K562 (cell line): ENCODE data around the gene TTC39B. TPM values are rescaled to one million over a fixed set of nuclear protein-coding genes. Genes with fewer than 3 reads are reported as not detected.

Experiments
- ATAC-seq: fragments of 200-7000 bp; cut with Tn5 transposase; 3 replicates; pipeline ENCODE4 v1.9.1; 2020; ENCODE audit warnings: moderate library complexity
- BruUV-seq: library from RNA; stranded (reverse); fragments of 400-500 nt; replicated peaks from 2 replicates; lab custom pipeline; 2021; lab: Mats Ljungman, UMichigan
- CTCF ChIA-PET: fragments of 300-600 bp; formaldehyde crosslinking; extraction: SDS; loops from one replicate; lab custom pipeline; 2021; ENCODE audit warnings: low intra/inter-chr PET ratio; lab: Yijun Ruan, JAX
- POLR2A ChIA-PET: fragments of 300-600, 350-650 bp; sonication (Branson Sonifier 250); formaldehyde crosslinking; extraction: SDS; loops from one replicate; lab custom pipeline; 2021; ENCODE audit warnings: antibody characterized with exemption, inconsistent platforms; lab: Yijun Ruan, JAX
- DNase-seq, 4 experiments: peaks; one replicate each; pipeline versions ENCODE4 v3.0.0 to v3.0.0-alpha.2; 2011 to 2018; ENCODE audit warnings: low spot score in 3 of 4, mixed read lengths in 3 of 4; ENCODE audit errors: extremely low read depth in 1 of 4
- FAIRE-seq: peaks from 2 replicates; lab custom pipeline; 2011; peaks lifted over from hg19 to GRCh38; lab: Jason Lieb, UNC
- H2AFZ ChIP-seq: 2 replicates; pipeline ENCODE4 v1.6.0; 2011; ENCODE audit warnings: low read depth, low read length, control low read depth, inconsistent platforms
- H3K27ac ChIP-seq: fragments of 200-600 bp; 3 replicates; pipeline ENCODE4 v1.8.0; 2011; ENCODE audit warnings: low read depth, mild to moderate bottlenecking, control low read depth, inconsistent platforms, low read length, moderate library complexity, mixed read lengths; ENCODE audit errors: extremely low read depth
- H3K27me3 ChIP-seq, 2 experiments: fragments of 300-600 bp in 1 of 2; 2 replicates in 1 of 2; 3 replicates in 1 of 2; pipeline versions ENCODE4 v1.6.0 to v1.8.0; 2011; ENCODE audit warnings: inconsistent platforms in 2 of 2, low read length in 2 of 2, mild to moderate bottlenecking in 1 of 2, mixed read lengths in 1 of 2, moderate library complexity in 1 of 2; ENCODE audit not compliant: control insufficient read depth in 2 of 2, insufficient read depth in 2 of 2
- H3K36me3 ChIP-seq: fragments of 300-600 bp; 3 replicates; pipeline ENCODE4 v1.8.0; 2011; ENCODE audit warnings: mild to moderate bottlenecking, low read length, inconsistent platforms; ENCODE audit not compliant: control insufficient read depth, insufficient read depth
- H3K4me1 ChIP-seq, 2 experiments: fragments of 200-600 bp in 1 of 2; replicated peaks in 1 of 2; 2 replicates in 1 of 2; 3 replicates in 1 of 2; pipeline versions ENCODE4 v1.5.1 to v1.8.0; 2011; ENCODE audit warnings: inconsistent platforms in 2 of 2, low read length in 2 of 2, mild to moderate bottlenecking in 1 of 2, mixed read lengths in 1 of 2, moderate library complexity in 1 of 2; ENCODE audit not compliant: control insufficient read depth in 2 of 2, insufficient read depth in 2 of 2
- H3K4me2 ChIP-seq: 2 replicates; pipeline ENCODE4 v1.6.1; 2011; ENCODE audit warnings: low read length, control low read depth, inconsistent platforms, mixed read lengths; ENCODE audit not compliant: insufficient read depth
- H3K4me3 ChIP-seq: fragments of 200-600 bp; sonication (generic), shearing (Covaris generic); 2 replicates; pipeline ENCODE4 v1.5.1; 2016; ENCODE audit warnings: control low read depth, inconsistent platforms
- H3K79me2 ChIP-seq: fragments of 200-600 bp; 3 replicates; pipeline ENCODE4 v1.8.0; 2011; ENCODE audit warnings: low read length, inconsistent platforms; ENCODE audit not compliant: control insufficient read depth, insufficient read depth
- H3K9ac ChIP-seq, 2 experiments: 2 replicates each; pipeline versions ENCODE4 v1.6.0 to v1.6.1; 2011; ENCODE audit warnings: low read depth in 2 of 2, low read length in 2 of 2, control low read depth in 1 of 2, inconsistent platforms in 1 of 2, mild to moderate bottlenecking in 1 of 2, mixed read lengths in 1 of 2; ENCODE audit not compliant: insufficient read depth in 1 of 2
- H3K9me1 ChIP-seq: one replicate; pipeline ENCODE4 v1.6.0; 2011; ENCODE audit warnings: inconsistent platforms, mild to moderate bottlenecking, low read length, moderate library complexity; ENCODE audit not compliant: control insufficient read depth, insufficient read depth
- H3K9me3 ChIP-seq: replicated peaks from 2 replicates; pipeline ENCODE4 v1.5.1; 2011; ENCODE audit warnings: low read depth, low read length, inconsistent platforms; ENCODE audit not compliant: control insufficient read depth, insufficient read depth
- H4K20me1 ChIP-seq: replicated peaks from 2 replicates; pipeline ENCODE4 v1.6.1; 2011; ENCODE audit warnings: low read length, inconsistent platforms, mixed read lengths; ENCODE audit not compliant: control insufficient read depth, insufficient read depth
- BHLHE40 ChIP-seq: IDR thresholded peaks from 2 replicates; pipeline ENCODE4 v1.6.1; 2011; ENCODE audit warnings: low read length, improper control_type of control experiment
- CEBPG ChIP-seq, 3 experiments: fragments of 200-800 bp in 1 of 3; sonication (Bioruptor generic) in 1 of 3; sonication (generic) in 1 of 3; formaldehyde crosslinking in 1 of 3; IDR thresholded peaks in 2 of 3; conservative IDR thresholded peaks in 1 of 3; 2 replicates each; pipeline versions ENCODE4 v1.6.1 to v1.8.0; 2016 to 2022; ENCODE audit warnings: missing compliant biosample characterization in 2 of 3, missing genetic modification characterization in 2 of 3, mild to moderate bottlenecking in 1 of 3, missing genetic modification reagents in 1 of 3
- CTCF ChIP-seq, 3 experiments: IDR thresholded peaks in 2 of 3; conservative IDR thresholded peaks in 1 of 3; 2 replicates each; pipeline ENCODE4 v1.5.1; 2011 to 2012; ENCODE audit warnings: low read length in 3 of 3, mild to moderate bottlenecking in 3 of 3, control low read depth in 2 of 3, improper control_type of control experiment in 1 of 3, inconsistent platforms in 1 of 3, low read depth in 1 of 3, mixed read lengths in 1 of 3, moderate library complexity in 1 of 3; ENCODE audit not compliant: insufficient read depth in 2 of 3
- E2F5 ChIP-seq: sonication (generic); formaldehyde crosslinking; IDR thresholded peaks from 2 replicates; pipeline ENCODE4 v1.8.0; 2022; ENCODE audit warnings: mild to moderate bottlenecking, missing genetic modification reagents
- E2F8 ChIP-seq: fragments of 450-650 bp; IDR thresholded peaks from 2 replicates; pipeline ENCODE4 v1.7.1; 2018; ENCODE audit warnings: mild to moderate bottlenecking, low read depth; ENCODE audit not compliant: partially characterized antibody
- HMG20A ChIP-seq: fragments of 450-650 bp; formaldehyde crosslinking; conservative IDR thresholded peaks from 2 replicates; pipeline ENCODE4 v1.4.0; 2020; ENCODE audit warnings: mild to moderate bottlenecking, mixed read lengths
- MED1 ChIP-seq: sonication (generic); formaldehyde crosslinking; IDR thresholded peaks from 2 replicates; pipeline ENCODE4 v1.8.1; 2023; ENCODE audit warnings: missing genetic modification reagents, borderline replicate concordance
- MTA3 ChIP-seq: fragments of 450-650 bp; formaldehyde crosslinking; IDR thresholded peaks from 2 replicates; pipeline ENCODE4 v1.6.1; 2017; ENCODE audit warnings: mild to moderate bottlenecking, borderline replicate concordance
- SREBF1 ChIP-seq: fragments of 150-350 bp; IDR thresholded peaks from 2 replicates; pipeline ENCODE4 v1.6.1; 2014; ENCODE audit warnings: antibody characterized with exemption, low read depth, low read length, borderline replicate concordance
- TCF3 ChIP-seq: sonication (generic); formaldehyde crosslinking; IDR thresholded peaks from 2 replicates; pipeline ENCODE4 v1.4.0; 2020; ENCODE audit warnings: mild to moderate bottlenecking, missing genetic modification reagents
- TGIF2 ChIP-seq: sonication (generic); formaldehyde crosslinking; IDR thresholded peaks from 2 replicates; pipeline ENCODE4 v1.8.1; 2022; ENCODE audit warnings: mild to moderate bottlenecking, missing genetic modification reagents, moderate library complexity
- ZNF324 ChIP-seq: fragments of 250-450 bp; sonication (Bioruptor Pico); IDR thresholded peaks from 2 replicates; pipeline ENCODE4 v1.4.0; 2020; ENCODE audit warnings: mild to moderate bottlenecking
- ZNF408 ChIP-seq: fragments of 250-450 bp; sonication (Bioruptor Pico); IDR thresholded peaks from 2 replicates; pipeline ENCODE4 v1.4.0; 2020; ENCODE audit warnings: low read depth, mild to moderate bottlenecking, moderate library complexity
- WGBS: fragments of 100-300 bp; shearing (Covaris generic); methylation state at CpG from one replicate; pipeline ENCODE4 v1.1.6; 2016; ENCODE audit warnings: low coverage, mixed read lengths; ENCODE audit not compliant: insufficient coverage; ENCODE audit errors: missing lambda C conversion rate; 5-methylcytosine and 5-hydroxymethylcytosine counted together
- in situ Hi-C: fragments of 300-500 bp; cut with MboI; formaldehyde crosslinking; loops from 4 replicates; pipeline ENCODE4 v1.15.0; 2018; ENCODE audit warnings: inconsistent platforms, mixed read lengths
- intact Hi-C: fragments of 100-400 bp; cut with micrococcal nuclease; formaldehyde crosslinking; loops from 2 replicates; pipeline ENCODE4 v1.14.2; 2022
- polyA plus RNA-seq, 8 experiments: library from polyadenylated mRNA; depleted of rRNA in 4 of 8; stranded (reverse) in 5 of 8; unstranded in 3 of 8; fragments of >200 nt; fragmentation: Nextera tagmentation in 2 of 8; fragmentation: Illumina TruSeq in 1 of 8; extraction: Ambion mirVana in 2 of 8; extraction: Trizol in 1 of 8; gene quantifications; 2 replicates each; pipeline versions ENCODE4 v1.2.1 to v1.2.3, GENCODE V29; 2011 to 2014; ENCODE audit warnings: inconsistent platforms in 1 of 8, missing spikeins in 1 of 8
- total RNA-seq, 7 experiments: library from RNA; depleted of rRNA in 6 of 7; stranded (reverse); fragments of >200 nt in 6 of 7; fragmentation: Illumina TruSeq in 2 of 7; extraction: Trizol in 2 of 7; gene quantifications; 2 replicates each; pipeline versions ENCODE4 v1.2.1 to v1.2.3, GENCODE V29; 2011 to 2021; ENCODE audit warnings: low replicate concordance in 1 of 7

TTC39B gene
- total and polyA plus RNA-seq, 9 of the 15 experiments (the other 6 are each of a cell fraction or from before 2014, with no cell fraction given) = 0.32 to 1.2 (median 0.95) TPM

GRCh38 chr9:15346837-15347236 is 39.8 kb upstream of the TTC39B start:
- H3K27me3 ChIP-seq = peaks cover 0 to 4% of the 10 kb centered on the region in 2 experiments; a peak in 1 of 5 replicates
- no peaks in the 10 kb centered on the region for H4K20me1 ChIP-seq
- H2AFZ ChIP-seq = no peak overlapping the region
- no peak overlapping the region for H3K4me3 ChIP-seq
- POLR2A ChIA-PET = no interaction called here
- intact Hi-C loops = no loop called here
- FAIRE-seq = no peak
- TF ChIP-seq MED1 (CRISPR knock-in tag) = no peak
- TF ChIP-seq E2F5 (CRISPR knock-in tag) = no peak
- TF ChIP-seq E2F8 = no peak
- no peak for TF ChIP-seq ZNF324 (CRISPR knock-in tag)
- no peak for TF ChIP-seq MTA3
- no peak for TF ChIP-seq SREBF1
- TF ChIP-seq HMG20A (CRISPR knock-in tag) = no peak
- no peak for TF ChIP-seq CEBPG (CRISPR knock-in tag; IDR thresholded peaks at IDR 0.05)
- no peak for TF ChIP-seq CEBPG (tag; conservative IDR thresholded peaks at IDR 0.05 in 1 of 2, IDR thresholded peaks at IDR 0.05 in 1 of 2)
- TF ChIP-seq CTCF (IDR thresholded peaks at IDR 0.05 in 2 of 3, conservative IDR thresholded peaks at IDR 0.05 in 1 of 3; ENCODE audit: insufficient read depth in 2 of 3, low read depth in 1 of 3, low read length in 3 of 3) = no peak
- no peak for TF ChIP-seq TGIF2 (CRISPR knock-in tag)
- no peak for TF ChIP-seq BHLHE40
- TF ChIP-seq TCF3 (CRISPR knock-in tag) = no peak
- TF ChIP-seq ZNF408 (CRISPR knock-in tag) = no peak
- no peak overlapping the region for H3K4me2 ChIP-seq
- no peak overlapping the region for H3K27ac ChIP-seq
- no peak for DNase-seq
- no peak for ATAC-seq
- WGBS = 0% methylated on average over 1 of the region's 1 CpG
- no peaks in the 10 kb centered on the region for H3K36me3 ChIP-seq
- BruUV-seq = no TSS peak
- no peaks in the 10 kb centered on the region for H3K9me3 ChIP-seq
- H3K9ac ChIP-seq = no peak overlapping the region
- no peaks in the 10 kb centered on the region for H3K9me1 ChIP-seq
- H3K79me2 ChIP-seq = no peaks in the 10 kb centered on the region
- in situ Hi-C loops = no loop called here
- H3K4me1 ChIP-seq = no peaks in the 10 kb centered on the region
- CTCF ChIA-PET = no interaction called here
